Adrenal gland (tissue), 5 donors: ENCODE results near the gene RLN1.

ENCODE experiments used
- POLR2A ChIP-seq, 2 donors: fragments of 450-650 bp; IDR thresholded peaks; one replicate each; pipeline ENCODE4 v1.6.1; 2017; ENCODE audit warnings: antibody characterized with exemption in 2 of 2, mild to moderate bottlenecking in 2 of 2, moderate library complexity in 1 of 2
- TF ChIP-seq, protein P1 (sequence below), 6 experiments: fragments of 450-650 bp in 4 of 6; fragments of 200-600 bp in 2 of 6; sonication (generic) in 1 of 6; IDR thresholded peaks; 1 replicate in 5 of 6; 2 replicates in 1 of 6; pipeline versions ENCODE4 v1.5.1 to v1.8.0; 2016 to 2021; ENCODE audit warnings: antibody characterized with exemption in 6 of 6, mild to moderate bottlenecking in 2 of 6, moderate library complexity in 1 of 6
- donor health status: DM: no; HTN: no; CAD: no.

DNA sequence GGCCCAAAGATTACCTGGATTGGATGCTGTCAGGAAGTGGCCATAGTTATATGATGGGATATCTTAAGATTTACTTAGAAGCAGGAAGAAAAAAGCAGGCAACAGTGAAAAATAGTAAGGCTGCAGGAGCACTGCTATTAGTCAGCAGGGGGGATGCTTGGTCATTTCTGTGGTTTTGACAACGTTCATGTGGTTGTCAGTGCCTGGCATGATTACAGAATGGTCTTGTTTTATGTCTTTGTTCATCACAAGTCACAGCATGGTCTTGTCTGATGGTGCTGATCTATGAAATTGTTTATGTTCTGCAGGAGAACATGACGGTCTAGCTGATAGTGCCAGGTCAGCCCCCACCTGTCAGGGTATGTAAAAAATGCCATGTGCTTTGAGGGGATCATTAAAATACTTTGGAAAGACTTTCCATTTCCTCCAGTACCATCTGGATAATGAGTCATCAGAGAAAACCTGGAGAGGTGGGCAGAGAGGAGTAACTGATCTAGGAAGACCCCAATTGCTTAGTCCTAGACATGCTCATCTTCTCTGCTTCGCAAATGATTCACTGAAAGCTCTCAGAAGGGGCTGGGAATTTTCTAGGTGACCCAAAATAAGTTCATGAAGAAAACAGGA is 49.5 kb upstream of the RLN1 start:
- TF ChIP-seq, protein P1, sequence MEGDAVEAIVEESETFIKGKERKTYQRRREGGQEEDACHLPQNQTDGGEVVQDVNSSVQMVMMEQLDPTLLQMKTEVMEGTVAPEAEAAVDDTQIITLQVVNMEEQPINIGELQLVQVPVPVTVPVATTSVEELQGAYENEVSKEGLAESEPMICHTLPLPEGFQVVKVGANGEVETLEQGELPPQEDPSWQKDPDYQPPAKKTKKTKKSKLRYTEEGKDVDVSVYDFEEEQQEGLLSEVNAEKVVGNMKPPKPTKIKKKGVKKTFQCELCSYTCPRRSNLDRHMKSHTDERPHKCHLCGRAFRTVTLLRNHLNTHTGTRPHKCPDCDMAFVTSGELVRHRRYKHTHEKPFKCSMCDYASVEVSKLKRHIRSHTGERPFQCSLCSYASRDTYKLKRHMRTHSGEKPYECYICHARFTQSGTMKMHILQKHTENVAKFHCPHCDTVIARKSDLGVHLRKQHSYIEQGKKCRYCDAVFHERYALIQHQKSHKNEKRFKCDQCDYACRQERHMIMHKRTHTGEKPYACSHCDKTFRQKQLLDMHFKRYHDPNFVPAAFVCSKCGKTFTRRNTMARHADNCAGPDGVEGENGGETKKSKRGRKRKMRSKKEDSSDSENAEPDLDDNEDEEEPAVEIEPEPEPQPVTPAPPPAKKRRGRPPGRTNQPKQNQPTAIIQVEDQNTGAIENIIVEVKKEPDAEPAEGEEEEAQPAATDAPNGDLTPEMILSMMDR (IDR thresholded peaks at IDR 0.05) = no peak
- TF ChIP-seq POLR2A (IDR thresholded peaks at IDR 0.05) = no peak
